Activated T-cell treated with anti-CD3 and anti-CD28 coated beads for 4 hours (primary cell): ENCODE results near the gene PLEKHO1.
"Not testable (repeated sequence)": the region's sequence is repeated elsewhere in the genome, so short reads cannot be mapped to it uniquely, and the experiment has no call there.

Experiments used
- DNase-seq: peaks from one replicate; pipeline ENCODE4 v3.0.0-alpha.2; 2020

PLEKHO1 gene

GRCh38 chr1:150176593-150176992, 26.9 kb downstream of the PLEKHO1 start:
- no peak for DNase-seq

- no peak for DNase-seq
Observed at GRCh38 chr1:150178548-150178947, 28.8 kb downstream of the PLEKHO1 start.

GRCh38 chr1:150179867-150180266, 30.2 kb downstream of the PLEKHO1 start:
- no peak for DNase-seq

GRCh38 chr1:150180474-150180873, 30.8 kb downstream of the PLEKHO1 start:
- no peak for DNase-seq

- no peak for DNase-seq
Observed at GRCh38 chr1:150182247-150182646, 32.5 kb downstream of the PLEKHO1 start.

GRCh38 chr1:150183061-150183460, 33.3 kb downstream of the PLEKHO1 start:
- DNase-seq = no peak

GRCh38 chr1:150185481-150185880, 35.8 kb downstream of the PLEKHO1 start:
- DNase-seq = no peak

- DNase-seq = not testable (repeated sequence)
Observed at GRCh38 chr1:150186438-150186788, 36.7 kb downstream of the PLEKHO1 start.

- DNase-seq = no peak
Observed at GRCh38 chr1:150186789-150187559, 37.3 kb downstream of the PLEKHO1 start.

GRCh38 chr1:150187560-150187931, 37.8 kb downstream of the PLEKHO1 start:
- no peak for DNase-seq

- no peak for DNase-seq
Observed at GRCh38 chr1:150192012-150192411, 42.3 kb downstream of the PLEKHO1 start.

GRCh38 chr1:150194381-150195031, 44.8 kb downstream of the PLEKHO1 start:
- DNase-seq = no peak

GRCh38 chr1:150196417-150196816, 46.7 kb downstream of the PLEKHO1 start:
- DNase-seq = no peak

- DNase-seq = no peak
Observed at GRCh38 chr1:150207281-150207971, 57.7 kb downstream of the PLEKHO1 start.

GRCh38 chr1:150208460-150208859, 58.7 kb downstream of the PLEKHO1 start:
- DNase-seq = not testable (repeated sequence)
